Kidney (tissue), 14 donors: ENCODE results near the gene DHX9. TPM values are rescaled to one million over a fixed set of nuclear protein-coding genes. Genes with fewer than 3 reads are reported as not detected.

Source experiments
- DNase-seq, 5 donors: peaks; one replicate each; pipeline ENCODE4 v3.0.0-alpha.2; 2013 to 2020
- FAIRE-seq: peaks from 2 replicates; lab custom pipeline; 2012; peaks lifted over from hg19 to GRCh38; lab: Jason Lieb, UNC
- H3K27ac ChIP-seq, 2 donors: one replicate each; pipeline ENCODE4 v1.7.0; 2013; ENCODE audit warnings: low read depth in 2 of 2, low read length in 2 of 2, inconsistent platforms in 1 of 2
- H3K27me3 ChIP-seq: one replicate; pipeline ENCODE4 v1.7.1; 2013; ENCODE audit warnings: low read length, inconsistent platforms; ENCODE audit not compliant: control insufficient read depth, insufficient read depth
- H3K36me3 ChIP-seq, 3 donors: one replicate each; pipeline versions ENCODE4 v1.7.0 to v1.7.1; 2013; ENCODE audit warnings: low read length in 3 of 3, control low read depth in 1 of 3, inconsistent platforms in 1 of 3; ENCODE audit not compliant: insufficient read depth in 3 of 3, control insufficient read depth in 2 of 3
- H3K4me1 ChIP-seq, 3 donors: one replicate each; pipeline versions ENCODE4 v1.7.0 to v1.7.1; 2013; ENCODE audit warnings: low read length in 3 of 3, inconsistent platforms in 1 of 3, low read depth in 1 of 3; ENCODE audit not compliant: control insufficient read depth in 2 of 3, insufficient read depth in 2 of 3
- H3K4me3 ChIP-seq, 3 donors: one replicate each; pipeline versions ENCODE4 v1.7.0 to v1.8.1; 2013; ENCODE audit warnings: low read length in 3 of 3, control low read depth in 1 of 3, inconsistent platforms in 1 of 3
- H3K9ac ChIP-seq, 3 donors: one replicate each; pipeline versions ENCODE4 v1.7.0 to v1.7.1; 2013; ENCODE audit warnings: low read length in 3 of 3, control low read depth in 1 of 3, inconsistent platforms in 1 of 3
- H3K9me3 ChIP-seq, 3 donors: one replicate each; pipeline versions ENCODE4 v1.7.0 to v1.7.1; 2013; ENCODE audit warnings: low read length in 3 of 3, control low read depth in 1 of 3, inconsistent platforms in 1 of 3; ENCODE audit not compliant: control insufficient read depth in 2 of 3, insufficient read depth in 1 of 3
- intact Hi-C: fragments of 100-400 bp; cut with DNase I; formaldehyde crosslinking; loops from one replicate; pipeline ENCODE4 v1.11.1; 2022
- polyA plus RNA-seq: library from polyadenylated mRNA; stranded (reverse); fragments of 350-450 nt; fragmentation: Illumina TruSeq; extraction: RNeasy Lipid Tissue Mini Kit (QIAGEN cat#74804); gene quantifications from one replicate; pipeline ENCODE4 v1.2.3, GENCODE V29; 2014; ENCODE audit warnings: low read depth, low replicate concordance; ENCODE audit not compliant: insufficient read depth
- total RNA-seq: library from RNA; stranded (reverse); fragmentation: NEBNext Ultra II Directional; extraction: Animal tissue kit (Norgen Biotek cat#: 25700); gene quantifications from one replicate; pipeline ENCODE4 v1.2.1, GENCODE V29; 2021
- TF ChIP-seq, protein P1 (sequence below): IDR thresholded peaks from 3 replicates; pipeline ENCODE4 v1.5.1; 2012; ENCODE audit warnings: mild to moderate bottlenecking, moderate library complexity, borderline replicate concordance; ENCODE audit not compliant: insufficient read depth; ENCODE audit errors: extremely low read depth
- donor health status: control.
- donor health status: control.
- donor health status: control.
- donor health status: control.
- donor health status: control.
- donor health status: DM: yes; HTN: yes; CAD: no.
- donor health status: Normal renal cell carcinoma (clear cell type).

DHX9 gene
- total and polyA plus RNA-seq, 2 donors from 2014 or later: 72.3 to 152 TPM

DNA sequence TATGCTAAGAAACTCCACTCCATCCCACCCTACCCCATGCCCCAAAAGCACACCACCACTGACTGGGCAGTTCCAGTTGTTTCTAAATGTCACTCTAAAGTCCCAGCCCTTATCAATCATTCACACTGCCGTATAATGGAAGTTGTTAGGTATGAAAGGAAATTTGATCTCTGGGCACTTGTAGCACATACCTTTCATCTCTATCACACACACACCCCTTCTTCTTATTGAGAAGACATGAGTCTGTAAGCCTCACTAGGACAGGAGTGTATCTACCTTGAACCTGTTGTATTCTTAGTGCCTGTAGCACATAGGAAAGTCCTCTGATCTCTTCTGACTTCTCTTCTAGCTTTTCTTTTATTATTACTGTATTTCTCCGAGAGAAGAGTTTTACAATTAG, 22.3 kb upstream of the DHX9 start:
- H3K4me1 ChIP-seq: no peaks in the 10 kb centered on the region
- DNase-seq (no peak), FAIRE-seq (no peak)
- H3K4me3 ChIP-seq: no peak overlapping the region
- TF ChIP-seq, protein P1, sequence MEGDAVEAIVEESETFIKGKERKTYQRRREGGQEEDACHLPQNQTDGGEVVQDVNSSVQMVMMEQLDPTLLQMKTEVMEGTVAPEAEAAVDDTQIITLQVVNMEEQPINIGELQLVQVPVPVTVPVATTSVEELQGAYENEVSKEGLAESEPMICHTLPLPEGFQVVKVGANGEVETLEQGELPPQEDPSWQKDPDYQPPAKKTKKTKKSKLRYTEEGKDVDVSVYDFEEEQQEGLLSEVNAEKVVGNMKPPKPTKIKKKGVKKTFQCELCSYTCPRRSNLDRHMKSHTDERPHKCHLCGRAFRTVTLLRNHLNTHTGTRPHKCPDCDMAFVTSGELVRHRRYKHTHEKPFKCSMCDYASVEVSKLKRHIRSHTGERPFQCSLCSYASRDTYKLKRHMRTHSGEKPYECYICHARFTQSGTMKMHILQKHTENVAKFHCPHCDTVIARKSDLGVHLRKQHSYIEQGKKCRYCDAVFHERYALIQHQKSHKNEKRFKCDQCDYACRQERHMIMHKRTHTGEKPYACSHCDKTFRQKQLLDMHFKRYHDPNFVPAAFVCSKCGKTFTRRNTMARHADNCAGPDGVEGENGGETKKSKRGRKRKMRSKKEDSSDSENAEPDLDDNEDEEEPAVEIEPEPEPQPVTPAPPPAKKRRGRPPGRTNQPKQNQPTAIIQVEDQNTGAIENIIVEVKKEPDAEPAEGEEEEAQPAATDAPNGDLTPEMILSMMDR: no peak
- no peaks in the 10 kb centered on the region for H3K27me3 ChIP-seq
- no peak overlapping the region for H3K9ac ChIP-seq
- intact Hi-C loops: no loop called here
- no peaks in the 10 kb centered on the region for H3K9me3 ChIP-seq
- H3K27ac ChIP-seq: no peak overlapping the region
- peaks cover 0 to 27% (median 21%) of the 10 kb centered on the region in 3 donors for H3K36me3 ChIP-seq

DNA sequence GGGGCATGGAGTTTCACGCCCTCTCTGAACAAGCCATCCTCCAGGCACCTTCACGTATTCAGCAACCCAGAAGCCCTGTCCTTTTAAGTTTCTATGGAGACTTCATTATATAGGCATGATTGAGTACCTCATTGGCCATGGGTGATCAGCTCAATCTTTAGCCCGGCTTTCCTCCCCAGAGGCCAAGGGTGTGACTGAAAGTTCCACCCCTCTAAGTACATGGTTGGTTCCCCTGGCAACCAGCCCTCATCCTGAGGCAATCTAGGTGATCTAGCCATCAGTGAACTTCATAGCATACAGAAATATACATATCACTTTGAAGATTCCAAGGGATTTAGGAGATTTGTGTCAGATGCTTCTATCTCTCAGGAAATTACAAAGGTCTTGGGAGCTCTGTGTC, 21.3 kb upstream of the DHX9 start:
- FAIRE-seq (no peak), DNase-seq (peak in 1 of 5 donors; percentile 12)
- intact Hi-C loops: no loop called here
- H3K9me3 ChIP-seq: no peaks in the 10 kb centered on the region
- H3K9ac ChIP-seq: no peak overlapping the region
- H3K27me3 ChIP-seq: no peaks in the 10 kb centered on the region
- TF ChIP-seq, protein P1: no peak
- H3K36me3 ChIP-seq: peaks cover 0 to 29% (median 20%) of the 10 kb centered on the region in 3 donors
- no peak overlapping the region for H3K4me3 ChIP-seq
- H3K4me1 ChIP-seq: no peaks in the 10 kb centered on the region
- no peak overlapping the region for H3K27ac ChIP-seq

DNA sequence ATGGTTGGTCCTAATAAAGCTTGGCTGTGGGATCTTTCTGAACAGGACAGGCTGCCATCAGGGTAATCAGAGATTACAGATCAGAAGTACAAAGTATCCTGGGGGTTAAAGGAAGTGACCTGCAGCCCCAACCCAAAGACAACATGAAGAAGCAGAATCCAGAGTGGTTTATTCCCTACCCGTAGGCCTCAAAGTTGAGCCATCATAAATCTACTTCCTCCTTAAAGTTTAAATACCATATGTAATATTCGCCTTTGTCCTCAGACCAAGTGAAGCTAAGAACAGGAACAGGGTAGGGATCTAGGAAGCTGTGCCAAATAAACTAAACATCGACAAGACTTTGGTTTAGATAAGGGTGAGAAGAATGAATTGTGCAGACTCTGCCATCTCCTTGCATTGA, 15.9 kb upstream of the DHX9 start:
- TF ChIP-seq, protein P1: no peak
- Histone ChIP-seq H3K4me1 (no peaks in the 10 kb centered on the region), H3K36me3 (peaks cover 0 to 11% (median 10%) of the 10 kb centered on the region in 3 donors), H3K9ac (no peak overlapping the region), H3K4me3 (no peak overlapping the region), H3K9me3 (no peaks in the 10 kb centered on the region), H3K27ac (no peak overlapping the region), H3K27me3 (no peaks in the 10 kb centered on the region)
- FAIRE-seq (no peak), DNase-seq (no peak)
- intact Hi-C loops: no loop called here

DNA sequence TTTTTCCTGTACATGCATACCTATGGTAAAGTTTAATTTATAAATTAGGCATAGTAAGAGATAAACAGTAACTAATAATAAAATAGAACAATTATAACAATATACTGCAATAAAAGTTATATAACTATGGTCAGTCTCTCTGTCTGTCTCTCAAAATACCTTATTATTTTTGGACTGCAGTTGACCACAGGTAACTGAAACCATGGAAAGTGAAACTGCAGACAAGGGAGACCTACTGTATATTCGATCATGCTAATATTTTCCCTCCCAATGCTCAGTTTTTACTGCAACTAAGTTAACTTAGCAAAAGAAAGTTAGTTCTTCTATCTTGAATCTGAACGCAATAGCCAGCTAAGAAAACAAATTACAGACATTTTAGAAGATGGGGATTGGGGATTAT, 12.3 kb upstream of the DHX9 start:
- Histone ChIP-seq H3K9me3 (no peaks in the 10 kb centered on the region), H3K27ac (no peak overlapping the region), H3K4me3 (no peak overlapping the region), H3K4me1 (no peaks in the 10 kb centered on the region), H3K36me3 (peaks cover 0 to 8% (median 1%) of the 10 kb centered on the region in 3 donors), H3K27me3 (no peaks in the 10 kb centered on the region), H3K9ac (no peak overlapping the region)
- DNase-seq (no peak), FAIRE-seq (no peak)
- TF ChIP-seq, protein P1: no peak
- intact Hi-C loops: no loop called here
